HEK293 (cell line): Measurements from ENCODE around the gene PYCARD.

Experiments
- CTCF ChIA-PET: fragments of 350-600 bp; formaldehyde crosslinking; extraction: SDS; loops from one replicate; lab custom pipeline; 2021; ENCODE audit warnings: antibody characterized with exemption; lab: Yijun Ruan, JAX
- POLR2A ChIA-PET: fragments of 300-600 bp; formaldehyde crosslinking; extraction: SDS; loops from one replicate; lab custom pipeline; 2020; ENCODE audit warnings: antibody characterized with exemption, inconsistent platforms; lab: Yijun Ruan, JAX
- H3K27ac ChIP-seq: fragments of 200-500 bp; sonication (Bioruptor generic); 2 replicates; pipeline ENCODE4 v1.5.1; 2014; ENCODE audit warnings: low read depth, low read length, control low read depth, inconsistent platforms; ENCODE audit errors: extremely low read depth
- H3K36me3 ChIP-seq, 2 experiments: fragments of 200-500 bp in 1 of 2; sonication (Bioruptor generic) in 1 of 2; 1 replicate in 1 of 2; 2 replicates in 1 of 2; pipeline ENCODE4 v1.5.1; 2014 to 2017; ENCODE audit warnings: inconsistent platforms in 2 of 2, low read length in 2 of 2; ENCODE audit not compliant: control insufficient read depth in 2 of 2, insufficient read depth in 1 of 2
- H3K4me1 ChIP-seq: fragments of 200-500 bp; sonication (Bioruptor generic); 2 replicates; pipeline ENCODE4 v1.5.1; 2014; ENCODE audit warnings: mild to moderate bottlenecking, low read length, inconsistent platforms; ENCODE audit not compliant: control insufficient read depth, insufficient read depth
- H3K4me3 ChIP-seq: 2 replicates; pipeline ENCODE4 v1.5.1; 2011; ENCODE audit warnings: low read depth, mild to moderate bottlenecking, control low read depth, low read length, moderate library complexity
- H3K9me3 ChIP-seq: fragments of 200-500 bp; sonication (Bioruptor generic); 2 replicates; pipeline ENCODE4 v1.5.1; 2014; ENCODE audit warnings: low read depth, low read length, inconsistent platforms; ENCODE audit not compliant: control insufficient read depth, insufficient read depth
- BCL11B ChIP-seq: fragments of 450-650 bp; formaldehyde crosslinking; IDR thresholded peaks from 2 replicates; pipeline ENCODE4 v1.5.1; 2016; ENCODE audit warnings: low read depth, missing biosample characterization, missing genetic modification characterization
- KLF16 ChIP-seq: fragments of 450-650 bp; formaldehyde crosslinking; IDR thresholded peaks from 2 replicates; pipeline ENCODE4 v1.5.1; 2017; ENCODE audit warnings: missing biosample characterization, missing genetic modification characterization
- REPIN1 ChIP-seq: fragments of 450-650 bp; formaldehyde crosslinking; IDR thresholded peaks from 2 replicates; pipeline ENCODE4 v1.5.1; 2017; ENCODE audit warnings: missing biosample characterization, missing genetic modification characterization, low read depth
- TRIM28 ChIP-seq: IDR thresholded peaks from 2 replicates; pipeline ENCODE4 v1.6.1; 2011; ENCODE audit warnings: low read length, control low read depth, borderline replicate concordance
- ZNF211 ChIP-seq: fragments of 450-650 bp; formaldehyde crosslinking; IDR thresholded peaks from 2 replicates; pipeline ENCODE4 v1.5.1; 2016; ENCODE audit warnings: low read depth, missing biosample characterization, missing genetic modification characterization
- ZNF23 ChIP-seq: fragments of 450-650 bp; formaldehyde crosslinking; IDR thresholded peaks from 2 replicates; pipeline ENCODE4 v1.5.1; 2016; ENCODE audit warnings: missing biosample characterization, missing genetic modification characterization, borderline replicate concordance
- ZNF239 ChIP-seq: fragments of 450-650 bp; formaldehyde crosslinking; IDR thresholded peaks from 2 replicates; pipeline ENCODE4 v1.5.1; 2016; ENCODE audit warnings: missing biosample characterization, missing genetic modification characterization
- ZNF24 ChIP-seq: fragments of 450-650 bp; formaldehyde crosslinking; IDR thresholded peaks from 2 replicates; pipeline ENCODE4 v1.5.1; 2016; ENCODE audit warnings: missing biosample characterization, missing genetic modification characterization
- ZNF366 ChIP-seq: fragments of 450-650 bp; formaldehyde crosslinking; conservative IDR thresholded peaks from 2 replicates; pipeline ENCODE4 v1.5.1; 2016; ENCODE audit warnings: missing biosample characterization, missing genetic modification characterization
- ZNF529 ChIP-seq: fragments of 450-650 bp; formaldehyde crosslinking; IDR thresholded peaks from 2 replicates; pipeline ENCODE4 v1.5.1; 2017; ENCODE audit warnings: missing genetic modification characterization, missing biosample characterization; ENCODE audit not compliant: insufficient replicate concordance
- ZSCAN30 ChIP-seq: fragments of 450-650 bp; IDR thresholded peaks from 2 replicates; pipeline ENCODE4 v1.5.1; 2018; ENCODE audit warnings: missing biosample characterization, mild to moderate bottlenecking, missing genetic modification characterization, moderate library complexity
- TF ChIP-seq, protein P1 (sequence below): fragments of 450-650 bp; formaldehyde crosslinking; IDR thresholded peaks from 2 replicates; pipeline ENCODE4 v1.5.1; 2017; ENCODE audit warnings: missing biosample characterization, missing genetic modification characterization
- TF ChIP-seq, protein P2 (sequence below): fragments of 450-650 bp; formaldehyde crosslinking; IDR thresholded peaks from 2 replicates; pipeline ENCODE4 v1.5.1; 2016; ENCODE audit warnings: missing biosample characterization, missing genetic modification characterization
- TF ChIP-seq, protein P3 (sequence below): fragments of 450-650 bp; formaldehyde crosslinking; IDR thresholded peaks from 2 replicates; pipeline ENCODE4 v1.5.0; 2017; ENCODE audit warnings: missing biosample characterization, missing genetic modification characterization, borderline replicate concordance
- TF ChIP-seq, protein P4 (sequence below): fragments of 450-650 bp; formaldehyde crosslinking; IDR thresholded peaks from 2 replicates; pipeline ENCODE4 v1.5.1; 2017; ENCODE audit warnings: missing biosample characterization, mild to moderate bottlenecking, missing genetic modification characterization, moderate library complexity
- TF ChIP-seq, protein P5 (sequence below): fragments of 450-650 bp; formaldehyde crosslinking; IDR thresholded peaks from 2 replicates; pipeline ENCODE4 v1.5.1; 2016; ENCODE audit warnings: missing biosample characterization, missing genetic modification characterization

PYCARD gene

DNA sequence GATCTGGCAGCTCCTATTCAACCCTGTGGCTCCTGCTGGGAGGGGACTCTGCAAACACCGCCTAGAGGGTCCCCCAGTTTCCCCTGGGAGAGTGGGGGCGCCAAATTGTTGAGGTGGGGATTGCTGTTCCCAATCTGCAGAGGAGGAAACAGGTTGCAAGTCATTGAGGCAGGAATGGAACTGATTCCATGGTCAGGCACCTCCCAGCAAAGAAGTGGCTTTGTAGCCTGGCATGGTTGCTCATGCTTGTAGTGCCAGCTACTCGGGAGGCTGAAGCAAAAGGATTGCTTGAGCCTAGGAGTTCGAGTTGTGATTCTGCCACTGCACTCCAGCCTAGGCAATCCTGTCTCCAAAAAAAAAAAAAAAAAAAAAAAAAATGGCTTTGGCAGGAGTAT is 14.6 kb upstream of the PYCARD start:
- Histone ChIP-seq H3K4me1 (no peaks in the 10 kb centered on the region), H3K9me3 (no peaks in the 10 kb centered on the region), H3K4me3 (no peak overlapping the region), H3K36me3 (no peaks in the 10 kb centered on the region), H3K27ac (no peak overlapping the region)
- ChIA-PET CTCF (no interaction called here), POLR2A (interaction anchor here (0.6 to 2.8 kb wide), 3 partner anchors 37 to 657 kb away, joined by 3 to 21 read pairs (median 3); partner anchors contain the start of gene FUS)
- TF ChIP-seq ZNF24 (tag by site-specific recombination): no peak
- TF ChIP-seq, protein P1, sequence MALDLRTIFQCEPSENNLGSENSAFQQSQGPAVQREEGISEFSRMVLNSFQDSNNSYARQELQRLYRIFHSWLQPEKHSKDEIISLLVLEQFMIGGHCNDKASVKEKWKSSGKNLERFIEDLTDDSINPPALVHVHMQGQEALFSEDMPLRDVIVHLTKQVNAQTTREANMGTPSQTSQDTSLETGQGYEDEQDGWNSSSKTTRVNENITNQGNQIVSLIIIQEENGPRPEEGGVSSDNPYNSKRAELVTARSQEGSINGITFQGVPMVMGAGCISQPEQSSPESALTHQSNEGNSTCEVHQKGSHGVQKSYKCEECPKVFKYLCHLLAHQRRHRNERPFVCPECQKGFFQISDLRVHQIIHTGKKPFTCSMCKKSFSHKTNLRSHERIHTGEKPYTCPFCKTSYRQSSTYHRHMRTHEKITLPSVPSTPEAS (tag by site-specific recombination): no peak
- TF ChIP-seq REPIN1 (tag by site-specific recombination): no peak
- TF ChIP-seq, protein P2, sequence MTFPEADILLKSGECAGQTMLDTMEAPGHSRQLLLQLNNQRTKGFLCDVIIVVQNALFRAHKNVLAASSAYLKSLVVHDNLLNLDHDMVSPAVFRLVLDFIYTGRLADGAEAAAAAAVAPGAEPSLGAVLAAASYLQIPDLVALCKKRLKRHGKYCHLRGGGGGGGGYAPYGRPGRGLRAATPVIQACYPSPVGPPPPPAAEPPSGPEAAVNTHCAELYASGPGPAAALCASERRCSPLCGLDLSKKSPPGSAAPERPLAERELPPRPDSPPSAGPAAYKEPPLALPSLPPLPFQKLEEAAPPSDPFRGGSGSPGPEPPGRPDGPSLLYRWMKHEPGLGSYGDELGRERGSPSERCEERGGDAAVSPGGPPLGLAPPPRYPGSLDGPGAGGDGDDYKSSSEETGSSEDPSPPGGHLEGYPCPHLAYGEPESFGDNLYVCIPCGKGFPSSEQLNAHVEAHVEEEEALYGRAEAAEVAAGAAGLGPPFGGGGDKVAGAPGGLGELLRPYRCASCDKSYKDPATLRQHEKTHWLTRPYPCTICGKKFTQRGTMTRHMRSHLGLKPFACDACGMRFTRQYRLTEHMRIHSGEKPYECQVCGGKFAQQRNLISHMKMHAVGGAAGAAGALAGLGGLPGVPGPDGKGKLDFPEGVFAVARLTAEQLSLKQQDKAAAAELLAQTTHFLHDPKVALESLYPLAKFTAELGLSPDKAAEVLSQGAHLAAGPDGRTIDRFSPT (tag by site-specific recombination): no peak
- TF ChIP-seq, protein P3, sequence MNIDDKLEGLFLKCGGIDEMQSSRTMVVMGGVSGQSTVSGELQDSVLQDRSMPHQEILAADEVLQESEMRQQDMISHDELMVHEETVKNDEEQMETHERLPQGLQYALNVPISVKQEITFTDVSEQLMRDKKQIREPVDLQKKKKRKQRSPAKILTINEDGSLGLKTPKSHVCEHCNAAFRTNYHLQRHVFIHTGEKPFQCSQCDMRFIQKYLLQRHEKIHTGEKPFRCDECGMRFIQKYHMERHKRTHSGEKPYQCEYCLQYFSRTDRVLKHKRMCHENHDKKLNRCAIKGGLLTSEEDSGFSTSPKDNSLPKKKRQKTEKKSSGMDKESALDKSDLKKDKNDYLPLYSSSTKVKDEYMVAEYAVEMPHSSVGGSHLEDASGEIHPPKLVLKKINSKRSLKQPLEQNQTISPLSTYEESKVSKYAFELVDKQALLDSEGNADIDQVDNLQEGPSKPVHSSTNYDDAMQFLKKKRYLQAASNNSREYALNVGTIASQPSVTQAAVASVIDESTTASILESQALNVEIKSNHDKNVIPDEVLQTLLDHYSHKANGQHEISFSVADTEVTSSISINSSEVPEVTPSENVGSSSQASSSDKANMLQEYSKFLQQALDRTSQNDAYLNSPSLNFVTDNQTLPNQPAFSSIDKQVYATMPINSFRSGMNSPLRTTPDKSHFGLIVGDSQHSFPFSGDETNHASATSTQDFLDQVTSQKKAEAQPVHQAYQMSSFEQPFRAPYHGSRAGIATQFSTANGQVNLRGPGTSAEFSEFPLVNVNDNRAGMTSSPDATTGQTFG: no peak
- TF ChIP-seq ZNF23 (tag by site-specific recombination): no peak
- no peak for TF ChIP-seq KLF16 (tag by site-specific recombination)
- TF ChIP-seq ZNF529 (tag by site-specific recombination): no peak
- TF ChIP-seq TRIM28: no peak

DNA sequence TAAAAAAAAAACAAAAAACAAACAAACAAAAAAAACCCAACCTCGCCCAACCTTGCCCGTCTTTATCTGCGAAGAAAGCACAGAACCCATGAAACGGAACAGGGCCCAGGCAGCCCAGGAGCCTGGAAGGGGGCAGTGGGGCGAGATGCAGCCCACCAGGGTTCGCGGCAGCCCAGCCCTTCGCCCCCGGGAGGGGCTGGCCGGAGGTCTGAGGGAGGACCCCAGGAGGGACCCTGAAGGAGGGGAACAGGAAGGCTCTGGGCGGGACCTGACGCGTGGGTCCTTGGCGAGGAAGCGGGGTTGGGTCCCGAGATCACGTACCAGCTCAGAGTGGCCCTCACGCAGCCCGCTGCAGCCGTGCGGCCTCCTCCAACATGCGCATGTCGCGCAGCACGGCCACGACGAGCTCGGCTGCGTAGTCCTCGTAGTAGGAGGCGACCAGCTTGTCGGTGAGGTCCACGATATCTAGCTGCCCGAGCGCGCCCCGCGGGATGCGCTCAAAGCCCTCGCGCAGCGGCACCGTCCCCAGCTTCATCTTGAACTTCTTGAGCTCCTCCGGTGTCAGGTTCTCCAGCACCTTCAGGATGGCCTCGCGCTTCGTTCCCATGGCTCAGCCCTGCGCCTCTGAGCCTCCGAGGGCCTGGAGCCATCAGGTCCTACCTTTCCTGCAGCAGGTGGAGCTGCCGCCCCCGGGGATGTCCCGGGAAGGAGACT is 14.0 kb upstream of the PYCARD start, which contains the start of gene PYDC1:
Gene PYDC1 (minus strand): TSS at position 714 of the 714 bp plus-strand sequence. CDS start 107 bp downstream, at position 607.
- no peak within 1 kb of the TSS for H3K27ac ChIP-seq
- H3K9me3 ChIP-seq: no peaks in the 10 kb centered on the region
- TF ChIP-seq, protein P4, sequence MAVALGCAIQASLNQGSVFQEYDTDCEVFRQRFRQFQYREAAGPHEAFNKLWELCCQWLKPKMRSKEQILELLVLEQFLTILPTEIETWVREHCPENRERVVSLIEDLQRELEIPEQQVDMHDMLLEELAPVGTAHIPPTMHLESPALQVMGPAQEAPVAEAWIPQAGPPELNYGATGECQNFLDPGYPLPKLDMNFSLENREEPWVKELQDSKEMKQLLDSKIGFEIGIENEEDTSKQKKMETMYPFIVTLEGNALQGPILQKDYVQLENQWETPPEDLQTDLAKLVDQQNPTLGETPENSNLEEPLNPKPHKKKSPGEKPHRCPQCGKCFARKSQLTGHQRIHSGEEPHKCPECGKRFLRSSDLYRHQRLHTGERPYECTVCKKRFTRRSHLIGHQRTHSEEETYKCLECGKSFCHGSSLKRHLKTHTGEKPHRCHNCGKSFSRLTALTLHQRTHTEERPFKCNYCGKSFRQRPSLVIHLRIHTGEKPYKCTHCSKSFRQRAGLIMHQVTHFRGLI: 0 out of 2 replicates have a peak, but pooled peaks have one; percentile 21
- TF ChIP-seq, protein P5, sequence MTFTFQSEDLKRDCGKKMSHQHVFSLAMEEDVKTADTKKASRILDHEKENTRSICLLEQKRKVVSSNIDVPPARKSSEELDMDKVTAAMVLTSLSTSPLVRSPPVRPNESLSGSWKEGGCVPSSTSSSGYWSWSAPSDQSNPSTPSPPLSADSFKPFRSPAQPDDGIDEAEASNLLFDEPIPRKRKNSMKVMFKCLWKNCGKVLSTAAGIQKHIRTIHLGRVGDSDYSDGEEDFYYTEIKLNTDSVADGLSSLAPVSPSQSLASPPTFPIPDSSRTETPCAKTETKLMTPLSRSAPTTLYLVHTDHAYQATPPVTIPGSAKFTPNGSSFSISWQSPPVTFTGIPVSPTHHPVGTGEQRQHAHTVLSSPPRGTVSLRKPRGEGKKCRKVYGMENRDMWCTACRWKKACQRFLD (tag by site-specific recombination): no peak
- no peak for TF ChIP-seq ZSCAN30 (tag by site-specific recombination)
- TF ChIP-seq ZNF211 (tag by site-specific recombination): no peak
- TF ChIP-seq BCL11B: no peak
- TF ChIP-seq ZNF366 (tag by site-specific recombination): no peak
- no peak for TF ChIP-seq ZNF239
- no peak within 1 kb of the TSS for H3K4me3 ChIP-seq
- ChIA-PET CTCF (interaction anchor here (0.6 kb wide), 1 partner anchor 65 kb away, joined by 3 read pairs; no protein-coding TSS in a partner anchor), POLR2A (interaction anchor here (0.8 to 2.8 kb wide), 2 partner anchors 36 to 239 kb away, joined by 3 to 21 read pairs; partner anchors contain the start of gene FUS)
- H3K36me3 ChIP-seq: no peaks in the 10 kb centered on the region
- no peaks in the 10 kb centered on the region for H3K4me1 ChIP-seq
